ENCODE results near the gene GABBR2.

DNA sequence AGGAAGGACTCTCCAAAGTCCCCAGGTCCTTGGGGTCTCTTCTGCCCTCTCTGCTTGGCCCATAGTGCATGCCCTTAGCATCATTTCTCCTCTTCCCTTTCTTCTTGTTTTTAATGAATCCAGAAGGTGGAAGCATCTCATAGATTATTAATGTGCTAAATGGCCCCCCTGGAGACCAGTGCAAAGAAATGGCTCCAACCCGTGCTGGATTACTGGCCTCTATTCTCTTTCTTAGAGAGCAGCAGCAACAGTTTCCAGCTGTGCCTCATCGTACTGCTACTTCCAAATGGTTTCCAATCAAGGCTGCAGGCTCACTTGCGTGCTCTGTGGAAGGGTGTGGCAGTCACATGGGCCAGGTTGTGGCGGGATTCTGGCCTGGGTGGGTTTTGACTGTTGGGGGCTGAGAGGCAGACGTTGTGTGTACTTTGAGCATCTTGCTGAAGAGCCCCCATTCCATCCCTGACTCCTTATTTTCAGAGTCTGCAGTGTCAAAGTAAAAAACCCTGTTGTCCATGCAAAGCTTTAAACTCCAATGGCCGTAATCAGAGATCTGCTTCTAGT lies 139.7 kb downstream of the GABBR2 start:
- no peak for TF ChIP-seq CTCF (IDR thresholded peaks at IDR 0.05)
- TF ChIP-seq POLR2AphosphoS5 (IDR thresholded peaks at IDR 0.05; ENCODE audit: low read depth, low read length): no peak
- TF ChIP-seq, protein P1, sequence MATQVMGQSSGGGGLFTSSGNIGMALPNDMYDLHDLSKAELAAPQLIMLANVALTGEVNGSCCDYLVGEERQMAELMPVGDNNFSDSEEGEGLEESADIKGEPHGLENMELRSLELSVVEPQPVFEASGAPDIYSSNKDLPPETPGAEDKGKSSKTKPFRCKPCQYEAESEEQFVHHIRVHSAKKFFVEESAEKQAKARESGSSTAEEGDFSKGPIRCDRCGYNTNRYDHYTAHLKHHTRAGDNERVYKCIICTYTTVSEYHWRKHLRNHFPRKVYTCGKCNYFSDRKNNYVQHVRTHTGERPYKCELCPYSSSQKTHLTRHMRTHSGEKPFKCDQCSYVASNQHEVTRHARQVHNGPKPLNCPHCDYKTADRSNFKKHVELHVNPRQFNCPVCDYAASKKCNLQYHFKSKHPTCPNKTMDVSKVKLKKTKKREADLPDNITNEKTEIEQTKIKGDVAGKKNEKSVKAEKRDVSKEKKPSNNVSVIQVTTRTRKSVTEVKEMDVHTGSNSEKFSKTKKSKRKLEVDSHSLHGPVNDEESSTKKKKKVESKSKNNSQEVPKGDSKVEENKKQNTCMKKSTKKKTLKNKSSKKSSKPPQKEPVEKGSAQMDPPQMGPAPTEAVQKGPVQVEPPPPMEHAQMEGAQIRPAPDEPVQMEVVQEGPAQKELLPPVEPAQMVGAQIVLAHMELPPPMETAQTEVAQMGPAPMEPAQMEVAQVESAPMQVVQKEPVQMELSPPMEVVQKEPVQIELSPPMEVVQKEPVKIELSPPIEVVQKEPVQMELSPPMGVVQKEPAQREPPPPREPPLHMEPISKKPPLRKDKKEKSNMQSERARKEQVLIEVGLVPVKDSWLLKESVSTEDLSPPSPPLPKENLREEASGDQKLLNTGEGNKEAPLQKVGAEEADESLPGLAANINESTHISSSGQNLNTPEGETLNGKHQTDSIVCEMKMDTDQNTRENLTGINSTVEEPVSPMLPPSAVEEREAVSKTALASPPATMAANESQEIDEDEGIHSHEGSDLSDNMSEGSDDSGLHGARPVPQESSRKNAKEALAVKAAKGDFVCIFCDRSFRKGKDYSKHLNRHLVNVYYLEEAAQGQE (IDR thresholded peaks at IDR 0.05; ENCODE audit: insufficient read depth in 1 of 2, low read depth in 2 of 2, low read length in 1 of 2): no peak
